Activated CD4-positive, alpha-beta T cell treated with anti-CD3 and anti-CD28 coated beads for 24 hours (primary cell): ENCODE data around the gene BHMT.
A peak's percentile ranks its signal among the peaks of the same experiment; 100 is the strongest.
"Not testable (repeated sequence)": the region's sequence is repeated elsewhere in the genome, so short reads cannot be mapped to it uniquely, and the experiment has no call there.

Experiments used
- DNase-seq, 2 donors: peaks; one replicate each; pipeline ENCODE4 v3.0.0-alpha.2; 2020; ENCODE audit warnings: low read depth in 2 of 2

The BHMT gene

GRCh38 chr5:79111960-79112702 is 522 bp downstream of the BHMT start:
- no peak for DNase-seq

GRCh38 chr5:79112703-79113058 is 1.1 kb downstream of the BHMT start:
- DNase-seq = no peak

GRCh38 chr5:79119486-79119885 is 7.9 kb downstream of the BHMT start:
- no peak for DNase-seq

GRCh38 chr5:79120221-79120620 is 8.6 kb downstream of the BHMT start:
- no peak for DNase-seq

- DNase-seq = no peak
These were observed 11.4 kb downstream of the BHMT start for GRCh38 chr5:79122973-79123372.

GRCh38 chr5:79124607-79125006 is 13.0 kb downstream of the BHMT start:
- no peak for DNase-seq

GRCh38 chr5:79130781-79131180 is 19.2 kb downstream of the BHMT start:
- no peak for DNase-seq

GRCh38 chr5:79133121-79133656 is 21.6 kb downstream of the BHMT start:
- no peak for DNase-seq

- peak; percentile 58 to 65 for DNase-seq
These were observed 22.2 kb downstream of the BHMT start for GRCh38 chr5:79133657-79134451.

- no peak for DNase-seq
These were observed 24.4 kb downstream of the BHMT start for GRCh38 chr5:79135790-79136553.

- DNase-seq = no peak
These were observed 25.0 kb downstream of the BHMT start for GRCh38 chr5:79136618-79137017.

GRCh38 chr5:79140553-79140952 is 28.9 kb downstream of the BHMT start:
- DNase-seq = no peak

GRCh38 chr5:79143684-79144379 is 32.2 kb downstream of the BHMT start:
- DNase-seq = no peak

- no peak for DNase-seq
These were observed 35.5 kb downstream of the BHMT start for GRCh38 chr5:79147076-79147475.

- DNase-seq = no peak
These were observed 37.8 kb downstream of the BHMT start for GRCh38 chr5:79149433-79149832.

- no peak for DNase-seq
These were observed 40.5 kb downstream of the BHMT start for GRCh38 chr5:79151942-79152671.

GRCh38 chr5:79157305-79157704 is 45.7 kb downstream of the BHMT start:
- DNase-seq = no peak

GRCh38 chr5:79161647-79162046 is 50.0 kb downstream of the BHMT start:
- DNase-seq = not testable (repeated sequence)

GRCh38 chr5:79168031-79168430 is 56.4 kb downstream of the BHMT start:
- DNase-seq = no peak

- no peak for DNase-seq
These were observed 59.1 kb downstream of the BHMT start for GRCh38 chr5:79170661-79171060.
